A375 (cell line): ENCODE measurements around the gene ARMCX2. TPM values are rescaled to one million over a fixed set of nuclear protein-coding genes. Genes with fewer than 3 reads are reported as not detected.

Experiments used
- small RNA-seq: library from RNA; depleted of rRNA; stranded (forward); fragments of <200 nt; gene quantifications from one replicate; pipeline ENCODE3, GENCODE V24; 2014
- total RNA-seq: library from RNA; depleted of rRNA; stranded (reverse); fragments of >200 nt; shearing (Covaris generic); gene quantifications from 2 replicates; pipeline ENCODE4 v1.2.3, GENCODE V29; 2014; rRNA removed

The ARMCX2 gene
- not detected in 2 replicates for total RNA-seq

DNA sequence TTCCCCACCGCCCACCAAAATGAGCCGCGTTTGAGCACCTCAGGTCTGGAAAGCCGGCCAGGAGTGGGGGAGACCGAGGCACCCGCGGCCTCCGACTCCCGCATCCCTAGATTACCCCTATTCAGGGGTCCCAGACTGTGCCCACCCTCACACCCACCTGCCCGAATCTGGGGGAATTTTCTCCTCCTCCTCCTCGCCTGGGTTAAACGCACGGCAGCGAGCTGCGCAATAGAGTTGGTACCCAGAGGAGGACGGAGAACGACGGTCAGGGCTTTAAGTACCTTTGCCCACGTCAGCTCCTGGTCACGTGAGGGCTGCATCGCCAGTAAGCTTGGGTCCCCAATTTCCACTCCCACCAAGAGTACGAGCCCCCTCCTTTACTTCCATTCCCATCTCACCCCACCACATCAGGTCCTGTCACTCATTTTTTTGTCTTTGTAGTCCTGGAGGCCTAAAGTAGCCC is at the start of gene ARMCX2:
Gene ARMCX2 (minus strand): TSS at position 250 of the 463 bp plus-strand sequence. CDS start 2,262 bp downstream, outside the sequence.

DNA sequence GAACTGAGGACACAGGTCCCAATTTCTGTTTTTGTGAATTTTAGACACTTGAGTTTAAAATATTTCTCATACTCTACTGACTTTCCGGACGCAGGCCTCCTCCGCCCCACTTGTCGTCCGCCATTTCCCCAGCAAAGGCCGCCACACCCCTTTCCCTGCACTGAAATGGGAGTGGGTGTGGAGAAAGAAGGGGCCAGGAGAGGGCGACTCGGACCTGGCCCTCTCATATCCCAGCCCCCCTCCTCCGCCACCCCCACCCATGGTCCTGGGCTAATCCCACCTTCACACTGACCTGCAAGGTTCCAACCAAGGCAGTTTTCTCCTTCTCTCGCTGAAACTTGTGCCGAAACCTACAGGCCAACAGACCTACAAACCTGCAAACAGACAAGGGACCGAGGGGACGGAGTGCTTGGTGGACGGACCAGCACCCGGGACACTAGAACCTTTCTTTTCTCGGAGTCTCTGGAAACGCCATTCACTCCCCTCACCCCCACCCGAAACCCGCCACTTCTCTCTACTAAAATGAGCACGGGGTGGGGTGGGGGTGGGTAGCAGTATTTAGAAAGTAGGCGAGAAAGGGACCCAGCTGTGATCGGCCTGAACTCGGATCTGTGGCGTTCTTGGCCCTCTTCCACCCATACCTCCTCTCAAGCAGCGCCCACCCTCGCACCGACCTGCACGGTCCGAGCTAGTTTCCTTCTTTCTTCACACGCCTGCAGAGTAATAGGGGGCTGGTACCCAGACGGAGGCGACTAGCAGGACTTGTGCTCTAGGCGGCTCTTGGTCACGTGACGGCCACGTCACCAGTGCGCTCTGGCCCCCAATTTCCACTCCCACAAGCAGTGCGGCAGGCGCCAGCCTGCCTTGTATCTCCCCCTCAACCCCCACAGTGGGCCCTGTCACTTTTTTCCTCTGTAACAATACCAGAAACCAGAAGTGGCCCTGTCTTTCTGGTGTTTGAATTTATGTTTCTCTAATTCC is 42.1 kb downstream of the ARMCX2 start, which contains the start of gene ARMCX6:
Gene ARMCX6 (minus strand): TSS at position 790 of the 981 bp plus-strand sequence. CDS start 1,380 bp downstream, outside the sequence.

Small RNA genes lying within 50 kb of the gene (small RNA-seq; reads per million reads assigned to genes)
- gene RNU6-30P = 0.17 reads per million
- not detected for gene RNU6-587P

Other genes starting within 250 kb of the ARMCX2 start
- gene ARMCX4, start 174.4 kb downstream of the ARMCX2 start, total RNA-seq = 0.94 and 1.6 TPM in 2 replicates
- 0.11 TPM in 1 of 2 replicates, not detected in the other for gene ARMCX1, start 109.3 kb downstream of the ARMCX2 start, total RNA-seq
- gene ARMCX6, start 41.9 kb downstream of the ARMCX2 start, total RNA-seq = 14.3 and 20.7 TPM in 2 replicates
- 11.2 and 11.5 TPM in 2 replicates for gene ARMCX3, start 36.7 kb downstream of the ARMCX2 start, total RNA-seq